GM18519 (cell line): ENCODE data around the gene VEPH1.

Experiments used
- ATAC-seq: cut with Tn5 transposase; IDR thresholded peaks from one replicate; pipeline ENCODE4 v1.9.1; 2021; ENCODE audit warnings: mild to moderate bottlenecking, moderate library complexity; ENCODE audit not compliant: unreplicated experiment, low FRiP score

The VEPH1 gene

DNA sequence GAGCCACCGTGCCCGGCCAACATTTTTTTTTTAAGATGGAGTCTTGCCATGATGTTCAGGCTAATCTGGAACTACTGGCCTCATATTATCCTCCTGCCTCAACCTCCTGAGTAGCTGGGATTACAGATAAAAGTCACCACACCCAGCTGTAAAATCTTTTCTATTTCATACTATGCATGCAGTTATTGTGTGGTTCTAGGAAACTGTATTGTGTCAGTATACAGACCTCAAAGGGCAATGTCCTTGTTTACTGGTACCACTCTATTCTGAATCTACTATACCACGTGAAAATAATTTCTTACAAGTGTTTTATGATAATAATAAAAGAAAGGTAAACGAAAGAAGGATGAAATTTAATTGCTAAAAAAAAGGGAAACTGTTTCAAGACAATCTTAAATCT is 190.0 kb downstream of the VEPH1 start:
- ATAC-seq, result no peak

DNA sequence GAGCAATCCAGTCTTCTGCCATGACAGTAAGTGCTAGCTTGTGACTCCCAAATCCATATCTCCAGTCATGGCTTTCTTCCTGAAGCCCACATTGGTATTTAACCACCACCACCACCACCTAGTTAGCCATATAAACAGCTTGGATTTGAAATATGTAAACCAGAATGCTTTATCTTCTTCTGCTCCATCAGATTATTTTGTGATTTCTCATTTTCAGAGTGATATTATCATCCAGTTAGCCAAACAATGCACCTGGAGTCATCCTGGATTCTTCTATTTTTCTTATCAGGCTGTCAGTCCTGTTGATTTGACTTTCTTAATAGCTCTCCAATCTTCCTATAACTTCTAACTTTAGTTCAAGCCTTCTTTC is 190.9 kb downstream of the VEPH1 start:
- ATAC-seq, result no peak

DNA sequence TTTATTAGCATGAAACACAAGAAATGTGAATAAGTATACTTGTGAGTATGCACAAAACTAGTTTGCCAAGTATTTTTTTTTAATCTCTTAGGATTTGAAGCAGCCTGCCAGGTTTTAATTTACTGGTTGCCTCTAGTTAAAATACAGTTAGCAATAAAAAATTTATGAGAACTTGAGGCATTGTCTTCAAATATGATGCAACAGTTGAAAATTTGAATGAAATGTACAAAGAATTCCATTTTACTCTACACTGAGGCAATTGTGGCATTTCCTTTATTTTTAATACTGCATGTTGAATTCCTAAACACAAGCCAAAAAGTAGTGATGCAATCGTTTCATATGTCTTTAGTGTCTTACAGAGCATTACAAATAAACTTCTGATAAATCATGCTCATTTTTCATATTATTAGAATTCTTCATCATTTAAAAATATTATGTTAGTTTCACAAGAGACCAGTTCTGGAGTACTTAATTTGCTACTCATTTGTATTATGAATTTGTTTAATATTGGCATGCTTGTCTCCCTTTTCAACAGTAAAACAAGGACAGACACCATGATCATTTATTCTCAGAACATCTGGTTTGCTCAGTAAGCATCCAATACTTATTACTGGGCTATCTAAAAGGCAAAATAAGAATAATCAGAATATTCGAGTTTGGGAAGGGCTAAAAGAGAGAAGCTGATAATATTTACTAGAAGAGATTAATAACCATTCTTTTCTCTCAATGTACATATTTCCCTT is 191.4 kb downstream of the VEPH1 start:
- ATAC-seq, result no peak

DNA sequence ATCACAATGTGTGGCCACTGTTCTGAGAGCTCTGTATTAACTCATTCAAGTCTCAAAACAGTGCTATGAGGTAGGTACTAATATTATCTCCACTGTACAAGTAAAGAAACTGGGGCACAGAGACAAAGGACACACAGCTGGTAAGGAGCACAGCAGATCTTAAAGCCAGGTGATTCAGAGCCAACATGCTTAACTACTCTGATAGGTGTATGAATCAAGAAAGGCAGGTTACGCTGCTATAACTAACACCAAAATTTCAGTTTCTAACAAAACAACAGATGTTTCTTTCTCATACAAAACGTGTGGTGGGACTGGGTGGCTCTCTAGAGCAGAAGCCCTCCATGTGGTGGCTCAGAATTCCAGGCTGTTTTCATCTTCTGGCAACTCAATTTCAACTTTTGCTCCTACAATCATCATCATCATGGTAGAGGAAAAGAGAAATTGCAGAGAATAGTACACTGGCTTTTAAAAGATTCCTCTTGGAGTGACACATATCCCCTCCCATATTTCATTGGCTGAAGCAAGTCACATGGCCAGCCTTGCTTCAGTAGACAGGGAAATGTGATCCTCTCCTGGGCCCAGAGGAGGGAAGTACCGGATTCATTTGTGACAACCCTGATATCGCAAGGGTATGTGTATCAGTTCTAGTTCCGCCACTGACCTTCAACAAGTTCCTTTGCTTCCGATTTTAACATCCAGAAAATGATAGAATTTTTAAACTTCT is 192.7 kb downstream of the VEPH1 start:
- no peak for ATAC-seq

DNA sequence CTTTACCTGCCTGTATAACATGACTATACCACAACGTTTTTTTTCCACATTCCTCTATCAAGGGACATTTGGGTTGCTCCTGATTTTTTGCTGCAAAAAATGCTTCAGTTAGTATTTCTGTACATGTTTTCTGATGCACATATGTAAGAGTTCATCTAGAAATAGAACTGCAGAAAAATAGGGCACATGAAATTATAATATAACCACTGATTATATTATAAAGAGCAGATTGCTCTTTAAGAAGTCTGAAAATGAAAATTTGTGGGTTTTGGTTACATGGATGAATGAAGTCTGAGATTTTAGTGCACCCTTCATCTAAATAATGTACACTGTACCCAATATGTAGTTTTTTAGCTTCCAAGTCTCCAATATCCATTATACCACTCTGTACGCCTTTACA is 196.7 kb downstream of the VEPH1 start:
- ATAC-seq, result no peak

DNA sequence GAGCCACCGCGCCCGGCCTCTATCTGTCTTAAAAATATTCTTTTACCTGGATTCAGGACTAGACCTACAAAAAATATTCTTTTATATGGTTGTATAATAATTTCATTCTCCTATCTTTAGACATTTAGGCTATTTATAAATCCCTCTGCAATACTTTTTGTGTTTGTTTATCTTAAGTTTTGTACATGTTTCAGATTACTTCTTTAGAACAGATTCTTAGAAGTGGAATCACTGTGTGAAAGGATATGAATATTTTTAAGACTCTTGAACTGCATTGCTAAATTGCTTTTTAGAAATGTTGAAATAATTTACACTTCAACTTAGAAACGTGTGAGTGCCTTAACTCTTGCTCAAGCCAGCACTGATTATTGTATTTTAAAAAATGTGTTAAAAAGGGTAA is 197.8 kb downstream of the VEPH1 start:
- no peak for ATAC-seq

DNA sequence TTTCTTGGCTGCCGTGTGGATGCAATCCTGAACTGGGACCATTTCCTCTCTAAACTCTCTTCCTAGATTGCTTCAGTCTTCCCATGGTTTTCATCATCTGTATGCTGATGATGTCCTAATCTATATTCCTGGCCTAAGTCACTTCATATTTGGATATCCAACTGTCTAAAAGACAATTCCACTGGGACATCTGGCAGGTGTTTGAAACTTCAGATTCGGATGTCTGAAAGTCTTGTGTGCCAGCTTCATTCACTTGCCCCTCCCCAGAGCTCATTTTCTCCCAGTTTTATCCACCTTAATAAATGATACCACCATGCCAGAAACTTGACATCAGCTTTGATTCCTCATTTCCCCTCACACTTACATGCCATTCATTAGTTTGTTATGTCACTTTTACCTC is 201.5 kb downstream of the VEPH1 start:
- ATAC-seq, result no peak

DNA sequence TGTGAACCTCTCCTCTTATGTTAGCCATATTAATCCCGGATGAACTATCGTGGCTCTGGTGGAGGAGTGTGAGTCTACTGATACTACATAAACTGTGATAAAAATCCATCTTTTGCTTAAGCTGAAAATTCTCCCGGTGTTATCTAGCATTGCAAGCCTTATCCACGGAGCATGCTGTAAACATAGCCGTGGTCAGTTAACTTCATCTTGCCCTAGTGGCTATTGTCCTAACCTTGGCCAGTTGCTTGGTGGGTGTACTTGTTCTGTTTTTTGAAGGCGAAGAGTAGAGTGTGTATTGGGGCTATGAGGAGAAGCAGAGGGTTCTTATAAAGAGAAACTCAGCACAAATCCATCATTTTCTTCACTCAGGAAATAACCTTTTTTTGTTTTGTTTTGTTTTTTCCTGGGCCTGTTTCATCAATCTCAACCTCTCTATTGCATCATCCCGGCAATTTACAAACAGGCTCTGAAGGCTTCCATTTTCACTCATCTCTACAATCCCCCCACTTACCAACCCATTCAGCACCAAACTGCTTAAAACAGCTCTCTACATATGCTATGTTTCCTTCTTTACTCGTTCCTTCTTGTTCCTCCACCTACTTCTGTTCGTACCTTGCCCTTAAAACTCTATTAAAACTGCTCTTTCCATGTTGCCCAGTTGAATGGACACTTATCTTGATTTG is 202.1 kb downstream of the VEPH1 start:
- no peak for ATAC-seq

DNA sequence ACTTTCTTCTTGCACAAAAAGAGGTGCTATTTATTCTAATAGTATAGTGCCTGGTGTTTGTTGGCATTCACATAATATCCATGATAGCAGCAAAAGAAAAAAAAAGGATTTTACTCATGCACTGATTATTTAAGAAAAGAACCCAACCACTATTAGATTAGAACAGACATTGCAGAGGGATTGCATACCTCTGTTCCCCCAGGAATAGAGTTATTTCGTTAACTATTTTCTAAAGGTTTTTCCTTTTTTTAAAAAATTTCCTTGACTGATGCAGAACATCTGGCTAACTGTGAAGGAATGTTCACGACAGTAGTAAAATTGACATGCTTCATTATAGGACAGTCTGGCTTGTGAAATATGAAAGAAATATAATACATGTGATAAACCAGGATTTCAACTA is 203.1 kb downstream of the VEPH1 start:
- ATAC-seq, result no peak

DNA sequence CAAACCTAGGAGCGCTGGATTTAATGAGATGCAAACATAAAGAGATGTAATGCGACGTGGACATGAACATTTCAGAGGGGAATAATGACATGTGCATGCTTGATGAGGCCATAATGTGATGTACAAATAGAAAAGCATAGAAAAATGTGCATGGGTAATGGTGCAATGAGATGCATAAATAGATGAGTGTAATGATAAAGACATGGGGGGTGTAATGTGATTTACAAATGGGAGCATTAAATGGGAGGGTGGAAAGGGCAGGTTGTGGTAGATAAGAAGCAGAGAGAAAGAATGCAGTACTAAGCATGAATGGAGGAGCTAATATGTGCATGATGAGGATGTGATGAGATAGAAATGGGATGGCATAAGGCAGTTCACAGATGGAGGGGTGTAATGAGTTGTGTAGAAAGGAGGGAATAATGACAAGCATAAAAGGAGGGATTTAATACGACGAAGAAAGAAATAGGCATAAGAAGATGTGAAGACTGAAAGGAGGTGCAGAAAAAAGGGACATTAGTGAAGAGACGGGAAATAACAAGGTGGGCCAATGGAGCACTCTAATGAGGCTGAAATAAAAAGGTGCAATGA is 205.8 kb downstream of the VEPH1 start:
- ATAC-seq, result no peak

DNA sequence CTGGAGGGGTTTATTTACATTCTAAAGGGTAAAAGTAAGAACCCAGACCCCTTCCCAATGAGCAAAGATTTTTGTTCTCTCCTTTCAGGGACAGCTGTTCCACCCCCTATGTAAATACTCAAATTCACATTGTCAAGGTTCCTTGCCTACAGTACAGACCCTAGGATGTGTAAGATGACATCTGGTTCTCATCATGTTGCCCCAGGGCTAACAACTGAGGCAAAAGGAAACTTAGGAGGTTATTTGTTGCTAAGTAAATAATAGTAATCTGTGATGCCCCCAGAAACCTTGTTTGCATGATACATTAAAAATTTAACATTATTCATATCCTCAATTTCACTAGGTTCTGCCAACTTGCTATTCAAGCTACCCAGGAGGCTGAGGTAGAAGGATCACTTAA is 208.3 kb downstream of the VEPH1 start:
- ATAC-seq, result no peak

DNA sequence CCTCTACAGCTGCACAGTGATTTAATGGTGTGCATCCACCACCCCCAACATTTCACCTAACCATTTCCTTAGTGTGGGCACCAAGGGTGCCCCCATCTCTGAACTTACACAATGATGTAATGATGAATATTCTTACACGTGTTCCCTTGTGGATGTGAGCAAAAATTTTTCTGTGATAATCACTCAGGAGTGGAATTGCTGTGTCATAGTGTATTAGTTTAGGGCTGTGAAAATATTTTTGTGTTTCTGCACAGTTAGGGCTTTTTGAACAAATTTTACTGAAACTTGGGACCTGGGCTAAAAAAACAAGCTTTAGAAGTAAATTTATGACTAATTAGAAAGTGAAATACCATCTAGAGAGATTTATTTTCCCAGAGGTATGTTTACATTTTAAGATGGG is 208.7 kb downstream of the VEPH1 start:
- ATAC-seq, result no peak

DNA sequence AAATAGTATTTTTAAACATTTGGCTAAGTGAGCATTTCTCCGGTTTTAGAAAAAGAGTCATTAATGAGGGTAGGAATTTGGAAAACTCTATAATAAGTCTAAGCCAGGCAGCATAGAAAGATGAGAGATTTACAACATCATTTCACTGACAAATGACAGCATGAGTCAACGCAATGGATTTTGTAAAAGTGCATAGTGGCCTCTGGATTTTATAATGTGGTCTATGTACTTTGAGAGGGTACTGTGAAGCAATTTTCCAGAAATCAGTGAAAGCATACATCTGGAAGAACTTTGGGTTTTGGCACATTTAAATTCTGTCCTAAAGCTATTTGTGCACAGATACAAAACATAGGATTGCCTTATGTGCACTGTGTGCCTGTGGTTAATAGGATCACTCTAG is 212.4 kb downstream of the VEPH1 start:
- ATAC-seq, result no peak

DNA sequence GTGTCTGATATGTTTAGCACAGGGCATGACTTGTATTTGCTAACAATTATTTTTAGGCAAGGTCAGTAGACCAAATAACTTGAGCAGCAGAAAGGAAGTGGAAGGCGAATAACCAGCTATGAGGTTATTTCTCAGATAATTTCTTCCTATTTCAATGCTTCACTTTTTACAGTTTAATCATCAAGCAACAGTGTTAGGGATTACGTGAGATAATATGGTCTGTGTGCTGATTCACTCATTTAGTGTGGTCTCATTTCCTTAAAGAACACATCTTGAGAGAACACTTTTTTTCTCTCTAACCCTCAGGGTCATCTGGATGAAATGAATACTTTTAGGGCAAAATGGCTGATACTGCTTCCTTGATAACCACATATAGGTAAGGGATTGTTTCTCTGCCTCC is 217.2 kb downstream of the VEPH1 start:
- ATAC-seq, result no peak

DNA sequence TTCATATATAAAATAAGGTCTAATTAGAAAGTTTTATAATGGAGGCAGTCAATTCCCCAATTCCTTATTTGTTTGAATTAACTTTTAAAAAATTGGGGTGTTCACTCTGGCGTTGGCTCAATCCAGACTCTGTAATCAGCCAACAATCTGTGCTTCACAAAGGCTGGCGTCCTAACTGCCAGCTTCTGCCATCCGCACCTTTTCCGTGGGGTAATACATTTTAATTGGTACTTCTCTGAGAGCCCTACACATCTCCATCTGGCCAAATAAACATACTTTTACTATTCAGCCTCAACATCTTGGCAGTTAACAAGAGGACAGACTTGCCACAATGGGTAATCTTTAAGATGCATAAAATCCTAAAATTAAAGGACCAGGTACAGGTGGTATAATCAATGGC is 218.1 kb downstream of the VEPH1 start:
- ATAC-seq, result no peak

DNA sequence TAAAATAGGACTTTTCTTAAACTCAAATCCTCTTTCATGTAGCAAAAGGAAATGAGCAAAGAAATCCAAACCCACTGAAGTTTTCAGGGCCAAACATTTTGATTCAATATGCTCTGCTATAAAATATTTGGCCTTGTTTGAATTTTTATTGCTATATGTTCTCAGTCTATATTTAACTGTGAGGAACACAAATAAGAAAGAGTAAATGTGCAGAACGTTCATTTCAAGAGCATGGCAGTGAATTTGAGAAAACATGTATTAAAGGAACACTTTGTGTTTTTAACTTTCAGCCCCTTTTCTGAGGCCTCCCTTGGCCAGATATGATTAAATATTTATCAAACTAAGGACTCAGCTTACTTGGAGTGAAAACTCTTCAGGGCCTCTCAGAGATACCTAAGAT is 218.5 kb downstream of the VEPH1 start:
- no peak for ATAC-seq

DNA sequence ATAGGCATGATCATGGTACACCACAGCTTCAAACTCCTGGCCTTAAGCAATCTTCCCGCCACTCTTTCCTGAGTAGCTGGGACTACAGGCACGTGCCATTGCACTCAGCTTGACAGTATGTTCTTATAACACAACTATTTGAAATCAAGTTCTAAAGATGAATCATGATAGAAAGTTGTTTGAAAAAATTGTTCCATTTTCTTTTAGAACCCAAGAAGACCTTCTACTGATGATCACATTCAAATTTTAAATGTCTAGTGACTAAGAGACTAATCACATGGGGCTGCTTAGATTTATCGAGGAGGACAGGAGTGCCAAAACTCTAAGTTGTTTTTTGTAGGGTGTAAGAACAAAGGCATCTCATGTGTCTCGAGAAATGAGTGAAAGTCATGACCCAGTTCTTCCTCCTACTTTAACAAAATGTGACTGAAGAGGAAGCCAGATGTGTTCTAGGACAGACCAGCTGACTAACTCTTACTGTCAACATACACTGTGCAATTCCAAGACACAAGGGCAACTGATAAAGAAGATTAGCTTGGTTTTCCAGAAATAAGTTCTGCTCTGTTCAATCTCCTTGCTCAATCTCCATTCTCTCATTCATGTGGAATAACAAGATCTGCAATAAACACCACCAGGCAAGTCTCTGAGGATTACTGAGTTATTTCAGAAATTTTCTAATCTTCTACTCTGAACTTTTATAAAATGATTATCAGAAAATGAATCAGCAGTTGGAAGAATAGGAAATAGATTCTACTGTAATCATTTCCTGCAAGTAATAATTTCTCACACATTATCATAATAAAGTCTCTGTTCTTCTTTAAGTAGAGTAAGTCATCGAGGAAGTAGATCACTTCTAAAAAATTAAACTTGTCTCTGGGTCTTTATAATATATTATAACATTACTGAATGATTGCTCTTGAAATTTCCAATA is 220.7 kb downstream of the VEPH1 start:
- ATAC-seq, result no peak

DNA sequence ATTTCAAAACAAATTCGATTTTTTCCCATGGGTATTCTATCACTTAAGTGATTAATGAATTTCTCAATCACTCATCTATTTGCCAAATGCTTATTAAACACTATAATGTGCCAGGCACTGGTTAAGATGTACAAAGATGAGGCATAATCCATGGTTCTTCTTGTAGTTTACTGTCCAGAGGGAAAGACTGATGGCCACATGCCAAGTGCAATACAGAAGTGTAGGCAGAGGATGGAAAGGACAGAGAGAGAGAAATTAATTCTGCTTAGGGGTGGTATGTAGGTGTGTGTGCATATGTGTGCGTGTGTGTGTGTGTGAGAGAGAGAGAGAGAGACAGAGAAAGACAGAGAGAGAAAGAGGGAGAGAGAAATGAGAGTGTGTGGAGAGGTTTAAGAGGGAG is 222.4 kb downstream of the VEPH1 start:
- ATAC-seq, result no peak

DNA sequence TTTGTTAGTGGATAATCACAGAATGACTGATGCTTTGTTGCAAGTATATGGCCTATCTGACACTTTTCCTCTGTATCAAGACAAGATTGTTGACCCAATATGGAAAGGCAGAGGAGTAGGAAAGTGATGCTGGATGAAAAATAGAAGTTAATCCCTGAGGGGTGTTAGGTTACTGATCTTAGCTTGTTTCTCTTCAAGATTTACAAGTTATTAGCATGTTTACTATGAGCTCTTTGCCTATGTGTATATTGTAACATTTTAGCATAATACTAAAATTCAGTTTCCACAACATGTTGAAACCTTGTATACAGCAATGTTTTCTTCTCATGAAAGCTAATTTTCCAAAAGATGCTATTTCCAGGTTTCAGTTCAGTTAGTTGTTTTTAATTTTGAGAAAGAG is 222.9 kb downstream of the VEPH1 start:
- ATAC-seq, result no peak

DNA sequence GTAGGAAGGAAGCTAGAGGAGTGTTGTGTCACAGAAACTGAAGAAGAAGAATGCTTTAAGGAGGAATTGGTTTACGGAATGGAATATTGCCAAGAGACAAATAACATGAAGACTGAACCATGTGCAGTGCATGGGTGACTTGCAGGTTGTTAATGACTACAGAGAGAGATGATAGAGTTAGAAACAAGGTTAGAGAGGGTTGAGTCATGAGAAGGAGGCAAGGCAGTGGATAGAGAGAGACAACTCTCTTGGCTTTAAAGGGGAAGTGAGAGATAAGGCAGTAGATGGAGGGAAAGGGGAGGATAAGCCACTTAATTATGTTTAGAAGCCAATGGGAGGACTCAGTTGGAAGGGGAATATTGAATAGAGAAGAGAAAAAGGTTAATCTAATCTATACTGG is 224.0 kb downstream of the VEPH1 start:
- ATAC-seq, result no peak
